Measurements from ENCODE around the gene GPC6.

GRCh38 chr13:93959796-93960533 lies 733.4 kb downstream of the GPC6 start:
- TF ChIP-seq POLR2AphosphoS5 (IDR thresholded peaks at IDR 0.05; ENCODE audit: insufficient read depth in 1 of 2, low read depth in 1 of 2): no peak
- no peak for TF ChIP-seq POLR2A (IDR thresholded peaks at IDR 0.05)

Data from vagina (tissue), 2 donors.